Measurements from ENCODE around the gene AFF3.

Gene AFF3

DNA sequence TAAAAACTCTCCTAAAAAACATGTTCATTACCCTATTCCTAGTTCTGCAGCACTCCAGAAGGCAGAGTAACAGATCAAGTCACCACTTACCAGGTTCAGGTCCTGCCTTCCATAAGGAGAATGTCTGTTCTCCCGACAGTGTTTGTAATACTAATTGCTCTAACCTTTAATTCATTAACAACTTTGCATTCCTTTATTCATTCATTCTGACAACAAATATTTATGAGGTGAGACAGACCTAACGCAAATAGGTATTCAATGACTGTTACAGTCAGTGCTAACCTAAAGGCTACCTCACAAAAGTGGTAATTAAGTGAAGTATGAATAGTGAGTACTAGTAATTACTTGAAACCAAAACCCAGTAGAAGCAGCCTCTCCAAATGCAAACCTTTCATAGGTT is 224.0 kb downstream of the AFF3 start:
- DNase-seq, result no peak

DNA sequence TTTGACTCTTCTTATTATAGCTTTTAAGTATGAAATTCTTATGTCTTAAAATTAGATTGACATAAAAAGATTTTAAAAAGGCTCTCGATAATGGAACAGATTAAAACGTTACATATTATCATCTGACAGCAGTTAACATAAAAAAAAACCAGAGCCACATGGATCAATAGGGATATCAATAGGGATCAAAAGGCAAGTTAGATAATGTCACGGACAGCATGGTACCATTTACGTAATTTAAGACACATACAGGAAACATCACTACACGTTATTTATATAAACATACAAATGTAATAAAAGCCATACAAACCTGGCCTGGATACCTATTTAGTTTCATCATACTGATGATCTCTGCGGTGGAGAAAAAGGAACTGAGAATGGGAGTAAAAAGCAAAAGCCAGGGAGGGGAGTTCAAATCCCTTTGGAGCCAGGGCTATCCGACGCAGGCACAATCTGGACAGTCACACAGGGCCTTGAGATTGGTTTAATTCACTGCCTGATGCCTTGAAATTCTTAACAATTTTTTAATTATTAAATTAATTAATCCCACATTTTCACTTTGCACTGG is 227.2 kb downstream of the AFF3 start:
- no peak for DNase-seq

DNA sequence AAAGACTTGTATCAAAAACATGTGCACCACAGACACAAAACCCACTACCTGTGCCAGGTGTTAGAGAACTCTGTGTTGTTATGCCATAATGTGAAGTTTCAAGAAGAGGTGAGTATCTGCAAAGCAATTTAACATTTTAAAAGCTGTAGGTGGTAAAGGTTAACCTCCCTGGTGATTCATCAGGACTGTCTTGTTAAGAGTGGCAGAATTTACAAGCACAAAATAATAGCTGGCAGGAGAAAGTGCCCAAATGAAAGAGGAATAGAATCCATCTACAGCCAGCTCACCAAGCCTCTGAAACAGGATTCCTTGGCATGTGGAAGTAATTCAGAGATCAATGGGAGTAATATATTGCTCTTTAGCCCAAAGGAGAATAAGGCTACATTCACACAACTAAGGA is 230.7 kb downstream of the AFF3 start:
- DNase-seq, result no peak

DNA sequence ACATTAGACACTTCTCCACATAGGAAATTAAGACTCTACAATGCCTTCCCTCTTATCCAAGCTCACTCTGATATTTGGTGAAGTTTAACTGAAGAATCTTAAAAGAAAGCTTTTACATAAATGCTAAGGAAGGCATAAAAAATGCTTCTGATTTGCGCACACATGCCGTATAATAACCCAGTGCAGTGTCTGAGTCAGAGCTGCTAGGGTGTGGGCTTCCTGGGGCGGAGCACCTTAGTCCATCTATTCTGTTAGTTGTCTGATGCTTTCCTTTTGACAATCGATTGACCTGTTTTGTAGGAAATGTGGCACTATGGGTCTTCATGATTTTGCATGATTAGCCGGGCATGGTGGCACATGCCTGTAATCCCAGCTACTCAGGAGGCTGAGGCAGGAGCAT is 231.5 kb downstream of the AFF3 start:
- no peak for DNase-seq

DNA sequence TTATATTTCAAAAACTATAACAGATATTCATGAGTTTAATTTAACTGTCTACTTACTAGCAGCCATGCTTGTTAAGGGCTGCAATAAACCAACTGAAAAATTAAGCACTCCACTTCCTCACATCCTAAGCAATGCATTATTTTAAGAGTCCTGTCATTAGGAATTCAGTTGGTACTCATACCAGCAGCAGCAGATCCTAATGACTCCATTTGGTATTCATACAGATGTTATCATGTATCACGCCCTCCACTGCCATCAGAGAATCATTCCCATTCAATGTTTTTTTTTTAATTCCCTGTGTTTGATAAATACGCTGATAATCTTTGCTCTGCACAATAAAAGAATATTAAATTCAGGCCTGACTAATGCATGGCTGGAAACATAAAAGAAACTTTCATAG is 236.8 kb downstream of the AFF3 start:
- DNase-seq, result no peak

DNA sequence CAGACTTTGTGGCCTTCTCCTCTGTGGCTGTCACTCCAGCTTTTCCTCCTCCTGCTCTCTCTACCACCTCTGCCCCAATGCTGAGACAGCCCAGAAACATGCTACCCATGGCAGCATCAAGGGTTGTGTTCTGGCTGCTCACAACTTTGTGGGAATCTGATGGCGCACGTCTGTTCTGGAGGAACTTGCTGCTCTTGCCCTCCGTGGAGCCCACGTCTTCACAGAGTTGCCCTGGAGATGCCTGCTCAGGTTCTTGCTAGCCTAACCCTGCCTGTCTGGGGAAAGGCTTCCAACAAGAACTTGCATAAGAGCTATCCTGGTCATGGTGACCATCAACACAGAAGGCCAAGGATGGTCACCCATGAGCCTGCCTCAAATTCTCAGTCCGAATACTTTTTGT is 237.4 kb downstream of the AFF3 start:
- DNase-seq, result no peak

DNA sequence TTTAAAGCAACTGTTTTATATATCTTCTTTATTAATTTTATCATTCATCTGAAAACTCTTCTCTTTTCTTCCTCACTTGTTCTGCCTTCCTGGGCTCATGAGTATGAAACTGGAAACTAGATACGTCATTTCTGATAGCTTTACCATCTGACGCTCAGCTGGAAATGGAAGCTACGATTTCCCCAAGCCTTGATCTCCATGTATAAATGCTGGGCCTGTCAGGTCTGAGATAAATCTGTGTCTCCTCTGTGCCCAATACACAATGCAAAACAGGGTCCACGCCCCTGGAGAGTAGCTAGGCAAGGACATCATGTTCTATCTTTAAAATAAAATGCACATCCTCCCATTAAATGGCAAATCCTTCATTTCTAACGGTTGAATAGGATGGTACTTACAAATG is 238.4 kb downstream of the AFF3 start:
- no peak for DNase-seq

DNA sequence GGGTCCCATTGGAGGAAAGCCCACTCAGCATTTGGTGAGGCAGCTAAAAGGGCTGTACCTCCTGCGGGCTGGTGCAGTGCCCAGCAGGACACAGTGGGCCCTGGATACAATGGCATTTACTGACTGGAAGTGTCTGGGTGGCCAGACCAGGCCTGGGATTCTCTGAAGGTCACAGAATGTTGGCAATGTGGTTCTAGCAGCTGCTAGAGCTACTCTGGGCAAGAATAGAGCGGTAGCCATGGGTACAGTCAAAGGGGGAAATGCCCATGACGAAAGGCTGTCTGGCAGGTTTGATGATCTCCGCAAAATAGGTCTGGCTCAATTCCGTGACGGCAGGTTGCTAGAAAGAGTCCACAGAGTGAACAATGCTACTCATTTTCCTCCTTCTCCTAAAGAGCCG is 241.8 kb downstream of the AFF3 start:
- no peak for DNase-seq

DNA sequence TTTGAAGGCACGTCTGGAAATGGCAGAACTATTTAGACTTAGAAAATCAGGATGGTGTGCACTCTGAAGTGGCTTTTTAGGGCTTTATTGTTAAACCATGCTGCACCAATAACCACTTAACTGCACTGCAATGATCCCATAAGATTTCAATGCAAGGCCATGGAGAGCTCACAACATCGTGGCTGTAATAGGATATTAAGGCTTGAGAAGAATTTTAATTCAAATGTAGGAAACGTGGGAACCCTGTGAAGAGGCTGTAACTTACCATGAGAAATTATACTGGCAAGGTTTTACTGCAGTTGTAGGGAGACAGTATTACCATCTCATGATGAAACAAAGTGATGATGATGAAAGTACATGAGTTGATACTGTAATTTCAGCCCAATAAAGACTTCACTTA is 242.5 kb downstream of the AFF3 start:
- no peak for DNase-seq

DNA sequence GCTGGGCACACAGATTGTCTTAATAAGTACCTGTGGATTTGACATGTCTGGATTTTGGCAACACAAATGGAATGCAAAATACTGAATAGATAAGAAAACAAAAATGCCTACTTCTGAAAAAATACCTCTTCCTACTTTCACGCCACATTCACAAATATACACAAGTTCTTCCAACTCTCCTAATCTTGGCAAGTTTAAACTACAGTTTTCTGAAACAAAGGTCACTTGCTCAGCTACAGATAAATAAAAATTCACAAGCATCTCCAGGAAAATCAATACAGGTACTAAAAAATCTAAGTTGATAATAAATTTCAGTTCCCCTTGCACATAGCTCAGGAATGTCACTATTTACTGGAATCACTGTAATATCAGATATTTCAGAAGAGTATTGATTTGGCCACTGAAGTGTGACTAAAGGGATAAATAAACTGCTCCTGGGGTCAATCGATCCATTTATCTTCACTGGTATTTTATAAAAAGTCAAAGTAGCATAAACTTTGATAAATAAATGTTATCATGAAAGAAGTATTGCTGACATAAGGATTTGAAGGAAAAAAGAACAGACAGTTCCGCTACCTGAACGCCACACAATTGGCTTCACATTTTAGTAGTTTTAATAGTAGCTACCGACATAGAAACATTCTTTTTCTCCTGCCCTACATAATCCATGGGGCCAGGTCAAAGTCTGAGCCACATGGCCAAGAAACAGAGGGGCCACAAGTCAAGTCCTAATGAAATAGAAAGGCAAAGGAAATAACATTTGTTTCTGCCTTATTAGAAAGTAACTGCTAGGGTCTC is 243.1 kb downstream of the AFF3 start:
- DNase-seq, result no peak

DNA sequence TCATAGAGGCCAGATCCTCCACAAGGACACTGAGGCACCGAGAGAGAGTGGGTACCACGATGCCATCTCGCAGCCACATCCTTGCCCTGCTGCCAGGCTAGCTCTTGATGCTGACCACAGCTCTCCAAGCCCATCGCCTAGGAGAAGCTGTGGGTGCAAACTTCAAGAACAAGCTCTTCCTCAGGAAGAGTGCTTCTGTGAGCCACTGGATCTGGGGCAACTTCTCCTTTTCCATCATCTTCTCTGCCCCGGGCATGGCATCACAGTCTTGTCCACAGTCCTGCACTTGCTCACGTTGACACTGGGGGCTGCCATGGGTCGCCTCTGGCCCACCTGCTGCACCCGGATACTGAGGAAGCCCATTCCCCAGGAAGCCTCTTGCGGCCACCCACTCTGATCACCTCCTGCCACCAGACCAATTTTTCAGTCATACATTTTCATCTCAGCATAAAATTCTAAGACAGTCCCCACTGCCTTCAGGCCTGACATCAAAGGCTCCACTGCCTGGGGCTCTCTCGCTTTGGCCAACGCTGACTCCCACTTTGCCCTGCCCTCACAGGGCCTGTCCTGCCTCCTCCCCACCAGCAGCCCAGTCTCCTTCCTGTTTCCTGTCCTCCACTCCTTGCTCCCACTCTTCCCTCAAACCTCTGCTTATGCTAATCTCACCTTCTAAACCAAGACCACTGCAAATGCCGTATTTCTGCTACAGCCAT is 243.9 kb downstream of the AFF3 start:
- no peak for DNase-seq

DNA sequence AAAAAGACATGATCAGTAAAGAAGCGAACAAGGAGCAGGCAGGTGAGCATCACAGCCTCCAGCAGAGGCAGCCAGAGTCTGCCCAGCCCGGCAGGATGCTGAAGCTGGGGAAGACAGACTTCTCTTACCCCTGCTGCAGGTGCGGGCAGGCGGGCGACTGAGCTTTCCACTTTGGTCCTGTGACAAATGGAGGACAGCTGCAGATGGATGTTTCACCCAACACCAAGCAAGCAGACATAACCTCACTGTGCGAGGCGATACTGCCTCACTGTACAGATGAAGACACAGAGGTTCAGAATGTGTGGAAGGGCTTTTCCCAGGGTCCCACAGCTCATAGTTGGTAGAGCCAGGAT is 251.0 kb downstream of the AFF3 start:
- DNase-seq, result no peak

DNA sequence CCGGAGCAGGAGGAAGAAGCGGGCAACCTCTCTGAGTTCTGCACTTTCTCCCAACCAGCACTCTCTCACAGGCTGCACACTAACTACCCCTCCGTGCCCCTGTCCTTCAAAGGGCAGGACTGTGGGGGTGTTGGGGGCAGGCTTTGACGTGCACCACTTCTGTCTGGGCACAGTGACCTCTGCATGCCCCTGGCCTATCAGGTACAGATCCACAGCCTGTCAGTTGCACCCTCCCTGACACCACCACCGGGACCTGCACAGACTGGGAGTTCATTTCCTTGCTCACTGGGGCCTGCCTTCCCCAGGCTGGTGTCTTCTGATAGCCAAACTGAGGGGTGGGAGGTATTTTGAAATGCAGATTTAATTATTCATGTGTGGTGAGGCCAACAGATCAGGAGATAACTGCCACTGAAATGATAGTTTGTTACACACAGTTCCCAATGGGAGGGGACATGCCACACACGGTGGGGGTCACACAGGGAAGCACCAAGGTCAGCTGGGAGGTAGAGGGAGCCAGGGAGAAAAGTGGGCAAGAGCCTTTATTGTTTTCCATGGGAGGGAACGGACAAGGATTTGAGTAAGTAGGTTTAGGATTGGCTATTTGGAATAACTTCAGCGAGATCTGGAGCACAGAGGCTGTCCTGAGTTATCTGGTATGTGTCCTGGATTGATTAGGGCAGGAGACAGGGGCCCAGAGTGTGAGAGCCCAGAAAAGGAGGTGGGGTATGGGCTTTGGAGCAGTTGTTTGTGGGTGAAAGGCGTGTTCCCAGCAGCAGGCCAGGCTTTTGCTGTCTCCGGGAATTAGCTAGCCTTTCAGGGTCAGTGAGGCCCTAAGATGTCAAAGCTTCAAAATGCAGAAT is 251.6 kb downstream of the AFF3 start:
- no peak for DNase-seq

DNA sequence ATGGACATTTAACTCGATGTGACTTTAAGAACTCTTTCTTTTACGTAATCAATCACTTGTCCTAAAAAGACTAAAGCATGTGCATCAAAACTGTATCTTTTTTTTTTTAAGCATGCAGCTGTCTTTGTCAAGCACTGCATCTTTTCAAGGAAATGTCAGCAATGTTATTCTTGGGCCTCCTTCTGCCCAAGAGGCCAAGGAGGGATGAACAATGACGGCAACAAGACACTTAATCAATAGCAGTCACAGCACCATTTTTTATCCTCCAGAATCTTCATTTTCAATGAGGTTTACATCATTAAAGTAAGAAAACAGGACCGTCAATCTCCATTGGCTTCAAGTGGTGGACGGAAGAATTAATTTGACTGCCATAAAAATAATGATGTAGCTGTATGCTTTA is 253.8 kb downstream of the AFF3 start:
- no peak for DNase-seq

DNA sequence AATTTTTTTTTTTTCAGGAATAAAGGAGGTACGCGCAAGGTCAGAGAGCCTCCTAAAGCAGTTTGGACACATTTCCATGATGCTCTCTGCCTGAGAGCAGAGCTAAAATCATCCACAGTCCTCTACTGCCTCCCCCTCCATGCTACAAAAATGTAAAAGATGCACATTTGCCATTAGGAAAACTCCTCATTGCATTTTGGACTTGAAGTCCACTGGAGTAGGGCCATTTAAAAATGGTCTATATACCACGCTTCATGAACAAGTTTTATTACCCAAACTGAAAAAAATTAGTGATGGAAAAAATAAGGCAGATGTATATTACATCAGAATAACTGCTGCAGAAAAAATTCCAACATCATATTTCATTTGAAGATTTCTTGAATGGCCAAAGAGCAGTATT is 256.0 kb downstream of the AFF3 start:
- no peak for DNase-seq

DNA sequence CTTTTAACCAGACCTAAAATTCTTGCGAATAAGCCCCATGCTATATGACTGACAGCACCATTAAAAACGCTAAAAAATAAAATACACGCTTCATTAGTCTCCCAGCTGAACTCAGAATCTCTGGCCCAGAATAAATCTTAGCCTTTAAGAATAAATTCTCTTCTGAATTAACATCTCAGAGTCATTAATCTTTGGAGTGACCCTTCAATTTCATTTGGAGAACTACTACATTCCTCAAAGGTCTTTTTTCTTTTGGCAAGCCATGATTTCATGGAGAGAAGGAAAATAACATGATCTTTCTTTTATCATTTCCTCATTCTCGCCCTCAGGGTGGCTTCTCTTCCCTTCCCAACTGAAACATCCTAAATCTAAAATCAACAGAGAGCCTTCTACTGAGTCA is 259.0 kb downstream of the AFF3 start:
- no peak for DNase-seq

DNA sequence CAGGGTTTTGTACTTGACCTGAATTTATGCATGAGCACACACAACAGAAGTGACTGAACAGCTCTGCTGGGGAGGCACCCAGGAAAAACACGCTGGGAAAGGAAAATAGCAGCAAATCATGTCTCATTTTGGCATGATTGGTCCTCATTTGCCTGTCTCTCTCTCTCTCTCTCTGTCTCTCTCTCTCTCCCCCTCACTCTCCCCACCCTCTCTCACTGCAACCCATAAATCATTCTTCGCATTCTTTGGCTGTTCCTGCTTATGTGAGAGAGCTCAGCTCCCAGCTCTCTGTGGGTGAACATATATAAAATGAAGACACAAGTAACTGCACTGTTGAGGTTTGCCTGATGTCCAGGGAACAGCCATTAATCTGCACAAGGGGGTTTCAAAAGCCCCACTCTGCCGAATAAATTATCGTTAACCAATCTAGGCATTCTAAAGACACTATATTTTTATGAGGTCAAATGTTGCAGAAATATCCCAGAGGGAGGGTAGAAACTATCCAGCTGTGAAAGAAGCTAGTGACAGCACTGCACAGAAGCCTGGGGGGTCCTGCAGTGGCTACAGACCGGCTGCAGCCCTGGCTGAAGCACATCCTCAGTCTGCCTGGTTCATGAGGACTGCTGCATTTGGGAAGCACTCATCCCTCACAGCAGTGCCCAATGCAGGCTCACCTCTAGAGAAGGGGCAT is 260.3 kb downstream of the AFF3 start:
- no peak for DNase-seq

DNA sequence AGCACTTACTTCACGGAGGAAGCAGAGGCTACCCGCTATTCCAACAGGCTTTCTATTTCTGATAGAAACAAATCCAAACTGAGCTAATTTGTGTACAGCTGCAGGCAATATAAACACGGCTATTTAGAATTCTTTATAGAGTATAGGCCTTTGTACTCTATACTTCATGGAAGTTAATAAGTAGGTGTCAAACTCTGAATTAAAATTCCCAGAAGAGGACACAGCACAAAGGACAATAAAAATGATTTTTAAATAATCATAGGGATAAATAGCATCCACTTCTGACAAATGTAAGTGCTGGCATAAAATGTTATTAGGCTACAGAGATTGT is 261.5 kb downstream of the AFF3 start:
- DNase-seq, result no peak

DNA sequence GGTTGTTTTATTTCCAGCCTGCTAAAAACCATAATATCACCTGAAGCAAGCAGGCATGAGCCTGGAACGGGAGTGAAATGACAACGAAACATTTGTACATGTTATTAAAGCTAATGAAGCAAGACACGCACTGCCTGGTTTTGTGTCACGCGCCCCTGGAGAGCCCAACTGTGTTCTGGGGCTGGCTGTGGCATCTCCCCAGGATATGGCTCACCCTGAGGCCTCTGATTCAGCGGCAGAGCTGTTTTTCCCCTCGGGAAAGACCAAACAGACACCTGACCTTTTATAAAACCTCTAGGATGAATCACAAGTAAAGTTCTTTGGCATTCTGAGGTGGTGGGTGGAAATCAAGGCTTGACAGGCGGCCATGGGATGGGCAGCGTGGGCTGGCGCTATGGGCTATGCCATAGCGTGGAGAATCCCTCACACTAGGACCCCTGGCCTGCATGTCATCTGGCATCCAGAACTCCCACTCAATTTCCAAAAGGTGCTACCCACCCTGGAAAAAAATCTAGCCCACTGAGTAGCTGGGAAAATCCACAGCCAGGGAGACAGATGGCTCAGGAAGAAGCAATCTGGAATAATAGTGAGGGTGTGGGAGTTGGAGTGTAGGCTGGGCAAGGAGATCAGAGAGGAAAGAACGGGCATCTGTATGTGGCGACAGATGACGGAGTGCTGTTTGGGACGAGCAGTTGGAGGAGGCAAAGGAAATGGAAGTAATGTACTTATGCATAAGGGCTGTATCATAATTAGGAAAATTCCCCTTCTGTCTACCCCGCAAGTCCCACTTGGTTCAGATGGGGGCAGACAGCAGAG is 262.0 kb downstream of the AFF3 start:
- peak; percentile 7 for DNase-seq

DNA sequence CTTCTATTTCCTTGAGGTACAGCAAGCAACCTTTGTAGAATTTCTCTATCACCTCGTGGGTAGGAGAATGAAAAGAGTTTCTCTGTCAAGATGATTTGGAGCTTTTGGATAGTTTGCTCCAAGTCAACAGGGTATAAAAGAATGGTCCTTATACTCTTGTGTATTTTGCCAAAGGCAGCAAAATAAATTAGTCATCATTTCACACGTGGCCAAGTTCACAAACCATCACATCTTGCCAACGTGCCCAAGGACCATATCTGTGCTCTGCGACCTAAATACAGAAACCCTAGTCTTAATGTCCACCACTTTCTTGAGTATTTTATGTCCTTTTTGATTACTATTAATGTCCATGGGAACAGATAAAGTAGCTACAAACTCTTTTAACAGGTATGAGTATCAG is 262.9 kb downstream of the AFF3 start:
- no peak for DNase-seq

DNA sequence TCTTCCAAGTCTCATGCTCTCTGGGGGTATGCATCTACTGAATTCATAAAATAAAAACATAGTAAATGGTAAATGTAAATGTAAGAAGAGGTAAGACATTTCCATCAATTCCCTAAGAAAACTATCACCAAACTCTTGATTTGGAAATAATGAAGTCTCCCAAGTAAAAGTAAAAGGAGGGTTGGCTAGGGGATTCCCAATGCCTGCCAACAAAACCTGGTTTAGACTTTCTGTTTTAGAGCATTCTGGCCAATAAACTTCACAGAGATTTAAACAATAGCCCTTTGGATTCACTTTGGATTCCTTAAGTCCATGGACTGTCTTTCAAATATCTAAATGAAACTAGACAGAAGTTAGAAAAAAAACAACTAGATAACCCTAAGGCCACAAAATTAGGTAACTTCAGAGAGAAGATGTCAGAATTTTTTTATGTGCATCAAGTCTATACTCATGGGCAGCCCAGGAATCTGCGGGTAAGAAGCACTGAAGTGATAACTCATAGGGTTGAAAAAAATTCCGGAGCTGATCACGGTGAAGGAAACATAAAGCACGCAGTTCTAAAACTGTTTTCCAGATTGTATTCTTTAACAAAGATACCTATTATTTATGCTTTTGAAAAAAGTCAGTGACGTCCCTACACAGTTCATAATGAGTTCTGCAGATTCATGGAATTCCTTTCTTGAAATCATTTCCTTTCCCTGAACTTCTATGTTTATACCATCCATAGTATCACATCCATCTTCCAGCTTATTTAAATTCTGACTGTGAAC is 263.6 kb downstream of the AFF3 start:
- DNase-seq, result no peak

Data from HCEC 1CT (cell line).